Measurements from ENCODE around the gene THRB.

THRB gene

GRCh38 chr3:24141548-24141947 lies 353.1 kb downstream of the THRB start:
- no peak for DNase-seq (ENCODE audit: low read depth)

GRCh38 chr3:24139463-24140412 lies 354.9 kb downstream of the THRB start:
- no peak for DNase-seq (ENCODE audit: low read depth)

GRCh38 chr3:24138876-24139256 lies 355.8 kb downstream of the THRB start:
- DNase-seq (ENCODE audit: low read depth) = no peak

- DNase-seq (ENCODE audit: low read depth) = no peak
Measured at GRCh38 chr3:24137958-24138875, 356.4 kb downstream of the THRB start.

GRCh38 chr3:24137334-24137733 lies 357.3 kb downstream of the THRB start:
- no peak for DNase-seq (ENCODE audit: low read depth)

- no peak for DNase-seq (ENCODE audit: low read depth)
Measured at GRCh38 chr3:24136624-24137310, 357.9 kb downstream of the THRB start.

- DNase-seq (ENCODE audit: low read depth) = no peak
Measured at GRCh38 chr3:24135280-24135679, 359.4 kb downstream of the THRB start.

- no peak for DNase-seq (ENCODE audit: low read depth)
Measured at GRCh38 chr3:24133942-24134341, 360.7 kb downstream of the THRB start.

- DNase-seq (ENCODE audit: low read depth) = no peak
Measured at GRCh38 chr3:24133436-24133835, 361.2 kb downstream of the THRB start.

- DNase-seq (ENCODE audit: low read depth) = no peak
Measured at GRCh38 chr3:24129549-24129948, 365.1 kb downstream of the THRB start.

- no peak for DNase-seq (ENCODE audit: low read depth)
Measured at GRCh38 chr3:24128199-24129005, 366.2 kb downstream of the THRB start.

- no peak for DNase-seq (ENCODE audit: low read depth)
Measured at GRCh38 chr3:24123596-24123995, 371.1 kb downstream of the THRB start.

GRCh38 chr3:24120434-24120833 lies 374.2 kb downstream of the THRB start:
- no peak for DNase-seq (ENCODE audit: low read depth)

- no peak for DNase-seq (ENCODE audit: low read depth)
Measured at GRCh38 chr3:24119321-24119751, 375.3 kb downstream of the THRB start.

GRCh38 chr3:24117508-24117907 lies 377.1 kb downstream of the THRB start:
- DNase-seq (ENCODE audit: low read depth) = no peak

- no peak for DNase-seq (ENCODE audit: low read depth)
Measured at GRCh38 chr3:24111711-24112110, 382.9 kb downstream of the THRB start.

GRCh38 chr3:24110051-24110450 lies 384.6 kb downstream of the THRB start:
- DNase-seq (ENCODE audit: low read depth) = no peak

GRCh38 chr3:24101676-24102168 lies 392.9 kb downstream of the THRB start:
- DNase-seq (ENCODE audit: low read depth) = no peak

- no peak for DNase-seq (ENCODE audit: low read depth)
Measured at GRCh38 chr3:24100696-24101402, 393.8 kb downstream of the THRB start.

GRCh38 chr3:24096695-24097290 lies 397.9 kb downstream of the THRB start:
- no peak for DNase-seq (ENCODE audit: low read depth)

All from activated gamma-delta T cell treated with anti-CD3 and anti-CD28 coated beads, Interleukin-2, amount 50 U/mL, for 16 hours (primary cell).